Measurements from ENCODE around the gene MYOZ3. TPM values are rescaled to one million over a fixed set of nuclear protein-coding genes. Genes with fewer than 3 reads are reported as not detected.

Gene MYOZ3
- total and polyA plus RNA-seq, 2 of the 8 experiments (the other 6 are each of a cell fraction or from before 2014, with no cell fraction given), result 9.6 to 19.1 TPM

DNA sequence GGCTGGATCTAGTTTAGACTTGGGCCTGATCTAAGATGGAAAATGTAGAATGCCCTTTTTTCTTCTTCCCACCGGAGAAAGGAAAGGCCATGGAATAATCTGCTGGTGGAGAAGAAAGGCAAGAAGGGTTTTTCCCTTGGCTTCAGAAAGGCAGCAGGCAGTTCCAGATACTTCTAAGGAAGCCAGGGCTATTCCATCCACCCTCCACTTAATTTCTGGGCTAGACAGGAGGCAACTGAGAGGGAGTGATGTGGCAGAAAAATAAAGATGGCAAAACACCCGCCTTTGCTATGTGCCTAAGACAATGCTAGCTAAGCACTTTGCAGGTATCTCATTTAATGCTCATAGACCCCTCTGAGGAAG lies 9.9 kb downstream of the MYOZ3 start (continued):
- TF ChIP-seq, protein P1, sequence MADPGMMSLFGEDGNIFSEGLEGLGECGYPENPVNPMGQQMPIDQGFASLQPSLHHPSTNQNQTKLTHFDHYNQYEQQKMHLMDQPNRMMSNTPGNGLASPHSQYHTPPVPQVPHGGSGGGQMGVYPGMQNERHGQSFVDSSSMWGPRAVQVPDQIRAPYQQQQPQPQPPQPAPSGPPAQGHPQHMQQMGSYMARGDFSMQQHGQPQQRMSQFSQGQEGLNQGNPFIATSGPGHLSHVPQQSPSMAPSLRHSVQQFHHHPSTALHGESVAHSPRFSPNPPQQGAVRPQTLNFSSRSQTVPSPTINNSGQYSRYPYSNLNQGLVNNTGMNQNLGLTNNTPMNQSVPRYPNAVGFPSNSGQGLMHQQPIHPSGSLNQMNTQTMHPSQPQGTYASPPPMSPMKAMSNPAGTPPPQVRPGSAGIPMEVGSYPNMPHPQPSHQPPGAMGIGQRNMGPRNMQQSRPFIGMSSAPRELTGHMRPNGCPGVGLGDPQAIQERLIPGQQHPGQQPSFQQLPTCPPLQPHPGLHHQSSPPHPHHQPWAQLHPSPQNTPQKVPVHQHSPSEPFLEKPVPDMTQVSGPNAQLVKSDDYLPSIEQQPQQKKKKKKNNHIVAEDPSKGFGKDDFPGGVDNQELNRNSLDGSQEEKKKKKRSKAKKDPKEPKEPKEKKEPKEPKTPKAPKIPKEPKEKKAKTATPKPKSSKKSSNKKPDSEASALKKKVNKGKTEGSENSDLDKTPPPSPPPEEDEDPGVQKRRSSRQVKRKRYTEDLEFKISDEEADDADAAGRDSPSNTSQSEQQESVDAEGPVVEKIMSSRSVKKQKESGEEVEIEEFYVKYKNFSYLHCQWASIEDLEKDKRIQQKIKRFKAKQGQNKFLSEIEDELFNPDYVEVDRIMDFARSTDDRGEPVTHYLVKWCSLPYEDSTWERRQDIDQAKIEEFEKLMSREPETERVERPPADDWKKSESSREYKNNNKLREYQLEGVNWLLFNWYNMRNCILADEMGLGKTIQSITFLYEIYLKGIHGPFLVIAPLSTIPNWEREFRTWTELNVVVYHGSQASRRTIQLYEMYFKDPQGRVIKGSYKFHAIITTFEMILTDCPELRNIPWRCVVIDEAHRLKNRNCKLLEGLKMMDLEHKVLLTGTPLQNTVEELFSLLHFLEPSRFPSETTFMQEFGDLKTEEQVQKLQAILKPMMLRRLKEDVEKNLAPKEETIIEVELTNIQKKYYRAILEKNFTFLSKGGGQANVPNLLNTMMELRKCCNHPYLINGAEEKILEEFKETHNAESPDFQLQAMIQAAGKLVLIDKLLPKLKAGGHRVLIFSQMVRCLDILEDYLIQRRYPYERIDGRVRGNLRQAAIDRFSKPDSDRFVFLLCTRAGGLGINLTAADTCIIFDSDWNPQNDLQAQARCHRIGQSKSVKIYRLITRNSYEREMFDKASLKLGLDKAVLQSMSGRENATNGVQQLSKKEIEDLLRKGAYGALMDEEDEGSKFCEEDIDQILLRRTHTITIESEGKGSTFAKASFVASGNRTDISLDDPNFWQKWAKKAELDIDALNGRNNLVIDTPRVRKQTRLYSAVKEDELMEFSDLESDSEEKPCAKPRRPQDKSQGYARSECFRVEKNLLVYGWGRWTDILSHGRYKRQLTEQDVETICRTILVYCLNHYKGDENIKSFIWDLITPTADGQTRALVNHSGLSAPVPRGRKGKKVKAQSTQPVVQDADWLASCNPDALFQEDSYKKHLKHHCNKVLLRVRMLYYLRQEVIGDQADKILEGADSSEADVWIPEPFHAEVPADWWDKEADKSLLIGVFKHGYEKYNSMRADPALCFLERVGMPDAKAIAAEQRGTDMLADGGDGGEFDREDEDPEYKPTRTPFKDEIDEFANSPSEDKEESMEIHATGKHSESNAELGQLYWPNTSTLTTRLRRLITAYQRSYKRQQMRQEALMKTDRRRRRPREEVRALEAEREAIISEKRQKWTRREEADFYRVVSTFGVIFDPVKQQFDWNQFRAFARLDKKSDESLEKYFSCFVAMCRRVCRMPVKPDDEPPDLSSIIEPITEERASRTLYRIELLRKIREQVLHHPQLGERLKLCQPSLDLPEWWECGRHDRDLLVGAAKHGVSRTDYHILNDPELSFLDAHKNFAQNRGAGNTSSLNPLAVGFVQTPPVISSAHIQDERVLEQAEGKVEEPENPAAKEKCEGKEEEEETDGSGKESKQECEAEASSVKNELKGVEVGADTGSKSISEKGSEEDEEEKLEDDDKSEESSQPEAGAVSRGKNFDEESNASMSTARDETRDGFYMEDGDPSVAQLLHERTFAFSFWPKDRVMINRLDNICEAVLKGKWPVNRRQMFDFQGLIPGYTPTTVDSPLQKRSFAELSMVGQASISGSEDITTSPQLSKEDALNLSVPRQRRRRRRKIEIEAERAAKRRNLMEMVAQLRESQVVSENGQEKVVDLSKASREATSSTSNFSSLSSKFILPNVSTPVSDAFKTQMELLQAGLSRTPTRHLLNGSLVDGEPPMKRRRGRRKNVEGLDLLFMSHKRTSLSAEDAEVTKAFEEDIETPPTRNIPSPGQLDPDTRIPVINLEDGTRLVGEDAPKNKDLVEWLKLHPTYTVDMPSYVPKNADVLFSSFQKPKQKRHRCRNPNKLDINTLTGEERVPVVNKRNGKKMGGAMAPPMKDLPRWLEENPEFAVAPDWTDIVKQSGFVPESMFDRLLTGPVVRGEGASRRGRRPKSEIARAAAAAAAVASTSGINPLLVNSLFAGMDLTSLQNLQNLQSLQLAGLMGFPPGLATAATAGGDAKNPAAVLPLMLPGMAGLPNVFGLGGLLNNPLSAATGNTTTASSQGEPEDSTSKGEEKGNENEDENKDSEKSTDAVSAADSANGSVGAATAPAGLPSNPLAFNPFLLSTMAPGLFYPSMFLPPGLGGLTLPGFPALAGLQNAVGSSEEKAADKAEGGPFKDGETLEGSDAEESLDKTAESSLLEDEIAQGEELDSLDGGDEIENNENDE (IDR thresholded peaks at IDR 0.05; ENCODE audit: insufficient replicate concordance, low read length), result no peak
- TF ChIP-seq HDAC2 (IDR thresholded peaks at IDR 0.05; ENCODE audit: borderline replicate concordance in 1 of 2, low read depth in 2 of 2, low read length in 2 of 2), result no peak
- no peak for TF ChIP-seq PHF8 (conservative IDR thresholded peaks at IDR 0.05; ENCODE audit: low read depth, low read length)
- TF ChIP-seq CEBPB (IDR thresholded peaks at IDR 0.05; ENCODE audit: low read depth, low read length), result no peak
- no peak for TF ChIP-seq NRF1 (IDR thresholded peaks at IDR 0.05; ENCODE audit: low read depth, low read length)
- TF ChIP-seq TAF7 (optimal IDR thresholded peaks at IDR 0.05; ENCODE audit: borderline replicate concordance, low read depth, low read length), result no peak
- no peak for TF ChIP-seq POLR2AphosphoS5 (IDR thresholded peaks at IDR 0.05; ENCODE audit: low read depth, low read length)
- no peak for TF ChIP-seq SP1 (IDR thresholded peaks at IDR 0.05; ENCODE audit: low read depth, low read length)
- TF ChIP-seq BACH1 (IDR thresholded peaks at IDR 0.05; ENCODE audit: low read length), result no peak
- TF ChIP-seq EP300 (IDR thresholded peaks at IDR 0.05; ENCODE audit: borderline replicate concordance in 1 of 2, low read depth in 2 of 2, low read length in 2 of 2), result no peak
- TF ChIP-seq BCL11A (IDR thresholded peaks at IDR 0.05; ENCODE audit: low read depth in 2 of 2, low read length in 2 of 2), result no peak
- TF ChIP-seq POLR2A (IDR thresholded peaks at IDR 0.05; ENCODE audit: control extremely low read depth in 1 of 2, low read depth in 2 of 2, low read length in 2 of 2), result no peak
- TF ChIP-seq EZH2 (IDR thresholded peaks at IDR 0.05; ENCODE audit: low read depth, low read length, severe bottlenecking), result no peak
